ENCODE measurements around the gene SGMS2.

The SGMS2 gene

GRCh38 chr4:107824350-107825071 lies at the start of gene SGMS2:
SGMS2 (plus strand) TSS chr4:107824932; CDS start chr4:107895554, 70,622 bp downstream.
- in situ Hi-C loops (cut with MboI; ENCODE audit: low sequenced_read_pairs), result no loop called here

GRCh38 chr4:107777890-107778289 lies 46.8 kb upstream of the SGMS2 start:
- in situ Hi-C loops (cut with MboI; ENCODE audit: low sequenced_read_pairs), result no loop called here

- in situ Hi-C loops (cut with MboI; ENCODE audit: low sequenced_read_pairs), result no loop called here
Observed at GRCh38 chr4:107778784-107779530, 45.8 kb upstream of the SGMS2 start.

GRCh38 chr4:107780665-107781064 lies 44.1 kb upstream of the SGMS2 start:
- in situ Hi-C loops (cut with MboI; ENCODE audit: low sequenced_read_pairs), result no loop called here

- in situ Hi-C loops (cut with MboI; ENCODE audit: low sequenced_read_pairs), result no loop called here
Observed at GRCh38 chr4:107791902-107792301, 32.8 kb upstream of the SGMS2 start.

- in situ Hi-C loops (cut with MboI; ENCODE audit: low sequenced_read_pairs), result no loop called here
Observed at GRCh38 chr4:107792711-107793110, 32.0 kb upstream of the SGMS2 start.

- in situ Hi-C loops (cut with MboI; ENCODE audit: low sequenced_read_pairs), result no loop called here
Observed at GRCh38 chr4:107793996-107794395, 30.7 kb upstream of the SGMS2 start.

GRCh38 chr4:107799669-107800450 lies 24.9 kb upstream of the SGMS2 start:
- in situ Hi-C loops (cut with MboI; ENCODE audit: low sequenced_read_pairs), result no loop called here

GRCh38 chr4:107800706-107801105 lies 24.0 kb upstream of the SGMS2 start:
- in situ Hi-C loops (cut with MboI; ENCODE audit: low sequenced_read_pairs), result no loop called here

GRCh38 chr4:107801766-107802211 lies 22.9 kb upstream of the SGMS2 start:
- in situ Hi-C loops (cut with MboI; ENCODE audit: low sequenced_read_pairs), result no loop called here

- in situ Hi-C loops (cut with MboI; ENCODE audit: low sequenced_read_pairs), result no loop called here
Observed at GRCh38 chr4:107804956-107805355, 19.8 kb upstream of the SGMS2 start.

GRCh38 chr4:107806196-107806595 lies 18.5 kb upstream of the SGMS2 start:
- in situ Hi-C loops (cut with MboI; ENCODE audit: low sequenced_read_pairs), result no loop called here

- in situ Hi-C loops (cut with MboI; ENCODE audit: low sequenced_read_pairs), result no loop called here
Observed at GRCh38 chr4:107808572-107808971, 16.2 kb upstream of the SGMS2 start.

GRCh38 chr4:107809210-107809609 lies 15.5 kb upstream of the SGMS2 start:
- in situ Hi-C loops (cut with MboI; ENCODE audit: low sequenced_read_pairs), result no loop called here

- in situ Hi-C loops (cut with MboI; ENCODE audit: low sequenced_read_pairs), result no loop called here
Observed at GRCh38 chr4:107814758-107815157, 10.0 kb upstream of the SGMS2 start.

- in situ Hi-C loops (cut with MboI; ENCODE audit: low sequenced_read_pairs), result no loop called here
Observed at GRCh38 chr4:107815158-107815557, 9.6 kb upstream of the SGMS2 start.

GRCh38 chr4:107818301-107818910 lies 6.3 kb upstream of the SGMS2 start:
- in situ Hi-C loops (cut with MboI; ENCODE audit: low sequenced_read_pairs), result no loop called here

- in situ Hi-C loops (cut with MboI; ENCODE audit: low sequenced_read_pairs), result no loop called here
Observed at GRCh38 chr4:107823870-107824349, 822 bp upstream of the SGMS2 start.

- in situ Hi-C loops (cut with MboI; ENCODE audit: low sequenced_read_pairs), result no loop called here
Observed at GRCh38 chr4:107825072-107825824, 516 bp downstream of the SGMS2 start.

GRCh38 chr4:107826421-107826980 lies 1.8 kb downstream of the SGMS2 start:
- in situ Hi-C loops (cut with MboI; ENCODE audit: low sequenced_read_pairs), result no loop called here

All from hTERT RPE-1 (cell line).